HG03139 (cell line): ENCODE data around the gene KLC1.
A peak's percentile ranks its signal among the peaks of the same experiment; 100 is the strongest.

Source experiments
- ATAC-seq: cut with Tn5 transposase; IDR thresholded peaks from one replicate; pipeline ENCODE4 v1.9.1; 2021; ENCODE audit not compliant: unreplicated experiment

Gene KLC1

GRCh38 chr14:103688906-103689902 lies 60.2 kb downstream of the KLC1 start:
- no peak for ATAC-seq

GRCh38 chr14:103690332-103690731 lies 61.3 kb downstream of the KLC1 start:
- ATAC-seq = no peak

GRCh38 chr14:103691655-103692054 lies 62.6 kb downstream of the KLC1 start:
- peak; percentile 53 for ATAC-seq

- peak; percentile 13 for ATAC-seq
Observed at GRCh38 chr14:103692159-103692558, 63.1 kb downstream of the KLC1 start.

- ATAC-seq = no peak
Observed at GRCh38 chr14:103692871-103693270, 63.9 kb downstream of the KLC1 start.

- no peak for ATAC-seq
Observed at GRCh38 chr14:103693515-103693914, 64.5 kb downstream of the KLC1 start.

GRCh38 chr14:103694572-103695026 lies 65.6 kb downstream of the KLC1 start:
- no peak for ATAC-seq

GRCh38 chr14:103695296-103696069 lies 66.5 kb downstream of the KLC1 start:
- no peak for ATAC-seq

GRCh38 chr14:103696070-103696402 lies 67.0 kb downstream of the KLC1 start:
- no peak for ATAC-seq

- no peak for ATAC-seq
Observed at GRCh38 chr14:103696466-103697071, 67.6 kb downstream of the KLC1 start.

GRCh38 chr14:103697206-103697602 lies 68.2 kb downstream of the KLC1 start:
- no peak for ATAC-seq

GRCh38 chr14:103697603-103698379 lies 68.8 kb downstream of the KLC1 start:
- ATAC-seq = no peak

- no peak for ATAC-seq
Observed at GRCh38 chr14:103698380-103699260, 69.6 kb downstream of the KLC1 start.

- ATAC-seq = no peak
Observed at GRCh38 chr14:103699261-103699661, 70.2 kb downstream of the KLC1 start.

- ATAC-seq = no peak
Observed at GRCh38 chr14:103699901-103700752, 71.1 kb downstream of the KLC1 start.

GRCh38 chr14:103700753-103701490 lies 71.9 kb downstream of the KLC1 start:
- ATAC-seq = no peak

GRCh38 chr14:103702095-103702494 lies 73.1 kb downstream of the KLC1 start:
- ATAC-seq = no peak
